CD4-positive, alpha-beta T cell treated with Interleukin-12 subunit alpha and Interleukin-12 subunit beta, for 1 hour (primary cell): ENCODE data around the gene RGS7.
"Not testable (repeated sequence)": the region's sequence is repeated elsewhere in the genome, so short reads cannot be mapped to it uniquely, and the experiment has no call there.

ENCODE experiments used
- DNase-seq: peaks from one replicate; pipeline ENCODE4 v3.0.0-alpha.2; 2020

Gene RGS7

DNA sequence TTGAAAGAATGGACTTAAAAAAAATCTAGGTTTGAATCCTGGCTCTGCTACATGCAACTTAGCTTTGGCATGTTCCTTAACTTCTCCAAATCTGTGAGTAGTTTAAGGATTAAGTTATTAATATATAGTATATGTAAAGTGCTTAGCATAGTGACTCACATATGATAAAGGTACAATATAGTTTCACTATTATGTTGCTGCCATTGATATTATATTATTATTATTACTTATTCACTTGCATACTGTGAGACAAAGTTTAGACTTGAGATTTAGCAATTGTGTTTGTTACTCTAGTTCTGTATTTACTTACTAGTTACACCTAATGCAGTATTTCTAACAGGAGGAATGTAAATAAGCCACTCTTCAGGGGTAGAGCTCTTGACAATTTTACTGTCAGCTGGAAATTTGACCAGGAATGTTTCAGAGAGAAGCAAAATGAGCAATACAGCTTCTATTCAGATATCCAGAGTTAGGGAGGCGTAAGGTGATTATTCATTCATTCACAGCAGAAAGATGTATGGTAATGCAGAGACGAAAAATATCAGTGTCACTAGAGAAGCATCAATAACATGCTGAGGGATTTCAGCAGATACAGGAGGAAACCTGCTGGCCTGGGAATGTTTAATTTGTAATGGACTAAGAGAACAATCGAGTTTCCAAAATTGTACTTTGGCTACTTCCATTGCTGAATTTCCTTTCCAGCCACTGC lies 25.5 kb downstream of the RGS7 start:
- DNase-seq: no peak

DNA sequence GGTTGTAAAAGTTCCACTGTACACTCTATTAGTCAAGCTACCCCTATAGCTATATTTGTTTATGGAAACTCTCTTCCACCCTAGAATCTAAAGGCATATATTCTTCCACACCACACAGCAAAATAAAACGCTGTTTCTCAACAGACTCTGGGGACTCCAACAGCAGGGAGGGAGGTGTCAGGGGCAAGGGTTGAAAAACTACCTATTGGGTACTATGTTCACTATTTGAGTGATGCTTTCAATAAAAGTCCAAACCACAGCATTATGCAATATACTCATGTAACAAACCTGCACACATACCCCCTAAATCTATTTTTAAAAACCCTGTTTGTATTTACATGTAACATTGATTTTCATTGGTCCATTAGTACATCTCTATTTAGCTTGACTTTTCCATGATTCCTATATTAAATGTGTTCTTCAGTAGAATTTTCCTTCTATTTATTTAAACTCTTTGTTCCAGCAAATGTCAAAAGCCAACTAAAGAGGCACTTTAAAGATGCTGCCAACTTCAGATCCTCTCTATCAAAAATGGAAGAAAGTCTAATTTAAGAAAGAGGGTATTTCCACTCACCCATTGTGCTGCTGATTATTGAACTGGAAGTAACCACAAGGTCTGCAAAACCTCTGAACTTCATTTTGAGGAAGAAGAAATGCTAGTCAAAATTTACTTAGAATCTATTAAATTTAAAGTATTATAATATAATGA lies 26.2 kb downstream of the RGS7 start:
- no peak for DNase-seq

DNA sequence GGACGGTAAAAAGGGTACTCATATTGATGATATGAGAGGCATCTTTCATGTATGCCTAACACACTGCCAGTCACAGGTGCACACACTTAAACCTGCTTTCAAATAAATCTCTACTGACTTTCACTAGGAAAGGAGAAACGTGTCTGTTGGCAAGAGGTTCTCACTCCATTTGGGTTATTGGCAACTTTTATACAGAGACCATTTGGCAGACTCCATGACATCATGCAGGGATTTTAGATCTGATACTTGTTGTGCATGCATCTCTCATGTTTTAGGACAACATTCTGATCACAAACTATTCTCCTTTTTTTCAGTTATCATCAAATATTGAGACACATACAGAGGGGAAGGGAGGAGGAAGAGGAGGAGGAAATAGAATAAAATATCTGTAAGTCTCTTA lies 31.5 kb downstream of the RGS7 start:
- no peak for DNase-seq

DNA sequence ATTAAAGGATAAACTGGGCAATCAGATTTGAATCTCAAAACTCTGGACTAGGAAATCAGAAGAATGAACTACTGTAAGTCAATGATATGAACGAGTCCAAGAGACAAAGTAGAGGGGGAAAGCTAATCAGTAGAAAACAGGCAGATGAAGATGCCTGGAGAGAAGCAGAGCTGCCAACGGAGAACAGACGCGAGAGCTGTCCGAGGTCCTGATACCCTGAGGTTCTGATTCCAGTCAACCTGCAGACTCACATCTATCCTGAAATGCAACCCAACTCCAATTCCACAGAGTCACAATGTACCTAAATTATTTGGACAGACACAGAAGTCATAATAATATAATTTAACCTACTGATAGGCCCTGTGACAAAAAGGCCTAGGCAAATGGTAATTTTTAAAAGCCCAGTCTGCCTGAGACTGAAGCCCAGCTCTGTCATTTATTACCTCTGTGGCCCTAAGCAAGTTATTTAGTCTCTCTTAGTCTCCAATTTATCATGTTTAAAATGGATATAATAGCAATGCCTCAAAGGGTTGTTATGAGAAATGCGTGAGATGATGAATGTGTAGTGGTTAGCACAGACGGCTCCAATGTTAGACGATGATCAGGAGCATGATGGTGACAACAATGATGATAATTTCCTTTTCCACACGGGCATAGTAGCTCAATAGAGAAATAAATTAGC lies 33.4 kb downstream of the RGS7 start:
- DNase-seq: no peak

DNA sequence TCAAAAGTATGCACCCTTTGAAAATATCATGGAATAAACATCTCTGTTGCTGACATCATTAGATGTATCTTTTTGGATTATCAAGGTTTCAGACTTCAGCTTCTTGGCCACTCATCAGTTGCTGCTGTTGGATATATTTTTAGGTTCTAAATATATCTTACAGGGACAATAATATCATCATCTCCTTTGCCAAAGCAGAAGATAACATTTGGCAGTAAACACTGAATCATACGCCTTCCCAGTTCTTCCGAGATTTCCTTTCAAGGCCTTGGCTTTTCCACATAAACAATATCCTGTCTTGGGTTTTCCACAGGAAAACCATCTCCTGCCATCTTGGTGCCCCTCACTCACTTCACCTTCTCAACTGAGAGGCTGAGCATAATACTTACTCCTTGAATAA lies 39.3 kb downstream of the RGS7 start:
- DNase-seq: no peak

DNA sequence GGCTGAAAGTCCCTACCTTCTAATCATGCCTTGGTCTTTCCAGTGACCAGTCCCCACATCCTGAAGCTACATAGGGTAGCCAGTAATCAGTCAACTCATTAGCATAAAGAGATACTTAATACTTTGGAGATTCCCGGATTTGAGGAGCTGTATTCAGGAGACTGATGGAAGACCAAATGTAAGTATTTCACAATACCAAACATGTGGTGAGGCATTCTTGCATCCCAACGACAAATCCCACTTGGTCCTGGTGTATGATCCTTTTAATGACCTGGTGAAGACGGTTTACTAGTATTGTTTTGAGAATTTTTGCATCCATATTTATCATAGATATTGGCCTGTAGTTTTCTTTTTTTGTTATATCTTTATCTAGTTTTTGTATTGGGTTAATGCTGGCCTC lies 40.6 kb downstream of the RGS7 start:
- no peak for DNase-seq

DNA sequence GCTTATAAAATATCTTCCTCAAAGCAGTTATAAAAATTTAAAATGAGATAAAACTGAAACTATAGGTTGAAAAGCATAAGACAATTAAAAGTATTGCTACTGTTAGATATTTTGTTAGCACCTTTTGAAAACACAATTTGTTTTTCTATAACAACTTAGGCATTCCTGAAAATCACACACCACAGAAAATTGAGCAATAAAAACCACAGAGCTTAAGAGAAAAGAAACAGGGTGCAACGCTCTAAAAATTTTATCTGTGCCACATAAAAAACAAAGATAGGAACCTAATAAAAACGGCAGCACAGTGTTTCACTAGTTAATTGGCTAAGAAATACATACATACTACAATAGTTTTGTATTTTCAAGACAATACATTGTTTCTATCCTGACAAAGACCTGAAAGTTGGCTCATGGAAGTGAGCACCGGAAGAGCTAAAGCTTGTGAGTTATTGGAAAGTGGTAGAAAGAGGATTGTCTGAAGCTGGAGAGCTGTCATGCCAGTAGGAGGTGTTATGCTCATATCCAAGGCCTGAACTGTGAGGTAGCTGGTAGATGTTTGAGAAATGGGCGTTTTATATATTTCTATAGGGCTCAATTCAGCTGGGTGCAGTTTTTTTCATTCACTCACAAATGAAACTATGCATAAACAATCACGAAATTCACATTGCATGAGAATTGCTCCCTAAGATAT lies 45.8 kb downstream of the RGS7 start:
- DNase-seq: no peak

DNA sequence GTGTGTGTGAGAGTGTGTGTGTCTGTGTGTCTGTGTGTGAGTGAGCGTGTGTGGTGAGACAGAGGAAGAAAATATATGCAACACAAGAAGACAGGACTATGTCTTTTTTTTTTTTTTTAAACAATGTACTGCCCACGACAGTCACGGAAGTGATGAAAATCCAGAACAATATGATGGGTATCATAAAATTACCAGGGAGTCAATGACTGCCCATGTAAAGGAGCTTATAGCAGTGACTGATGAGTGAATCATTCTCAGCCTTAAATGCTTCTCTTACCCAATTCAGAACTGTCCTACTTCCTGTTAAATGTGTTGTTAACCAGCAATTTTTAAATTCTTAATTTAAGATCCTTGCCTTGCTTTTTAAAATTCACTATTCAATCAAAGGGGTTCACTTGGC lies 46.6 kb downstream of the RGS7 start:
- DNase-seq: no peak

DNA sequence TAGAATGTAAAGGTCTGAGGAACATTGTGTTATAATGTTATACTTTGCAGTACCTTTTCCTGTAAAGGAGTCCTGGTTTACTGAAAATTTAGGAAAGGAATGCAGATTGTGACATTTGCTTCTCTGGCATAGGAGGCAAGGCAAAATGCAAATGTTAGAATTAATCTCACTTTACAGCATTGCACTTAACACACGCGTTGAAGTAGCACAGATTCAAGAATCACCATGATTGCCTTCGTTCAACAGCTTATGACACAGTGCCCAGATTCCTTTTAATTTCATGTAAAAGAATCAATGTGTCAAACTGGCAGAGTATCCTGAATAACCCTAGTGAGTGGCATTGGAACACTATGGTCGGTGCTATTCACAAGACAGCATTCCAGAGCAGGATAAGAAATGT lies 47.4 kb downstream of the RGS7 start:
- no peak for DNase-seq

DNA sequence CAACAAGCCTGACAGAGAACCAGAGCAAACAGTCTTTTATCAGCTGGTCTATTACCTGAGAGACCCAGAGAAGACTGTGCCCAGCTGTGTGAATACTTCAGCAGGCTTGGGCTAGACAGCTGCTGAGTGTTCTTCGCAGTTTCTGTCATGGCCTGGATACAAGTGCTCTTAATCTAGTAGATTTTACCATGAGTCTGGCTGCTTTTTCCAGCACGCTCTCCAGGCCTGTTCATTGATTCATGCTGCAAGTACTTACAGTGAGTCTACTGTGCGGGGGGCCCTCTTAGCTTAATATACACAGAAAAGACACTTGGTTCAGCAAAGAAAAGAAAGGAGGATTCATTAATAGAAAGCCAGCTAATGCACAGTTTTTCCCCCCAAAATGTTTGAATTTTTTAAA lies 48.5 kb downstream of the RGS7 start:
- DNase-seq: no peak

DNA sequence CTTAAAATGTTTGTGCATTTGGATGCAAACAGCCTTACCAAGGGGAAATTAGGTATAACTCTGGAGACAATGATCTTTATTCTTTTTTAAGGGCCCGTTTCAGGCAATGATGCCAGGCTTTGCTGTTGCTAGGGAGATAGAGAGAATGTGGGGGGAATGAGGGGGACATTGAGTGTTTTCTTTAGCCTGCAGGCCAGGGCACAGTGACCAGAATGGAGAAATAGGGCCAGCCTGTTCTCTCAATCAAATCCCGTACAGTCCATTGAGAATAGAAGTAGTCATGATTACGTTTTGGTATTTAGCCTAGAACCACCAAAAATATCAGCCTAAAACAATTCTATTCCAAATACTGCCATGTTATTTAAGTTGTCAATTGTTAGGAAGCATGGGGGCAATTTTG lies 49.0 kb downstream of the RGS7 start:
- DNase-seq: no peak

DNA sequence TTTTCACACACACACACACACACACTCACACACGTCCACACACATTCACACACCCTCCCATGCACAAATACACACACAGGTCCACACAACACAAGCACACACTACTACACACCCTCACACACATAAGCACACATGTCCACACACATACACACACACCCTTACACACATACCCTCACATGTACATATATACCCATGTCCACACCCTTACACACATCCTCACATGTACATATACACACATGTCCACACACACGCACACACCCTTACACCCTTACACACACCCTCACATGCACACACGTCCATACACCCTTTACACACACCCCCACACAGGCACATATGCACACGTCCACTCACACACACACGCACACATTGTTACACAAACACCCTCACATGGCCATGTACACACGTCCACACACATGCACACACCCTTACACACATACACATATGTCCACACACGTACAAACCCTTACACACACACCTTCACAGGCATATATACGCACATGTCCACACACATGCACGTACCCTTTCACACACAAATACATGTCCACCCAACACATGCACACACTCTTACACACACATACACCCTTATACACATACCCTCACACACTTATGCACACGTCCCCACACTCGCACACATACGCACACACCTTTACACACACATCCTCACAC lies 50.7 kb downstream of the RGS7 start:
- DNase-seq: no peak

DNA sequence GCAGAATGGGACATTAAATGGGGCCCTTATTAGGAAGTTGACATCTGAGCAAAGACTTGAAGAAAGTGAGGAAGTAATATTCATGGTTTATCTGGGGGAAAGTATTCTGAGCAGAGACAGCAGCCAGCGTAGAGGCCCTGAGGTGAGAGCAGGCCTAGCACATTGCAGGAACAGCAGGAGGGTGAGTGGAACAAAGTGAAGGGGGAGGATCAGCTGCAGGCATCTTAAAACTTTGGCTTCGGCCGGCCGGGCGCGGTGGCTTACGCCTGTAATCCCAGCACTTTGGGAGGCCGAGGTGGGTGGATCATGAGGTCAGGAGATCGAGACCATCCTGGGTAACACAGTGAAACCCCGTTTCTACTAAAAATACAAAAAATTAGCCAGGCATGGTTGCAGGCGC lies 55.0 kb downstream of the RGS7 start:
- not testable (repeated sequence) for DNase-seq

DNA sequence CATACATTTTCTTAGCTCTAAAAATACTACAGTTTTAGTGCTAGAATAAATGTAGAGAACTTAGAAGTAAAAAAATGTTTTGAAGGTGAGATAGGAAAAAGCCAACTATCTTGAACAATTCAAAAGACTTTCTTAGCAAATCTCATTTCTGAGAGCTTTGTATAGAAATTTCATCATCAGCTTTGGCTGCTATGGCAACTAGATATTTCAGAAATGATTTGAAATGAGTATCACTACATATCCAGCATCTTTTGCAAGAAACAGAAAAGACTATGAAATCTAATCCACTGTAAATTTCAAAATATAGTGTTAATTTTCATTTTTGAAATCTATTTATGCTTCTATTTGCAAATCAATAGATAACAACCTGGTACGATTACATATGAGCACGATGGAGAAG lies 57.7 kb downstream of the RGS7 start:
- no peak for DNase-seq

DNA sequence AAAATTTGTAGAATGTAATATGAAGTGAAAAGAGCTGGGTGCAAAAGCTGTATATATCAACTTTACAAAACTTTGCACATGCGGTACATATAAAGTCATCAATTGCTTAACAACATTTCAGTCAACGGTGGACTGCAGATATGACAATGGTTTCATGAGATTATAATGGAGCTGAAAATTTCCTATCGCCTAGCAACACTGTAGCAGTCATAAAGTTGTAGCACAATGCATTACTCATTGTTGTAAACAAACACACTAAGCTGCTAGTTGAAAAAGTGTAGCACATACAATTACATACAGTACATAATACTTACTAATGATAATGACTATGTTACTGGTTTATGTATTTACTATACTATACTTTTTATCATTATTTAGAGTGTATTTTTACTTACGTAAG lies 64.0 kb downstream of the RGS7 start:
- DNase-seq: no peak

DNA sequence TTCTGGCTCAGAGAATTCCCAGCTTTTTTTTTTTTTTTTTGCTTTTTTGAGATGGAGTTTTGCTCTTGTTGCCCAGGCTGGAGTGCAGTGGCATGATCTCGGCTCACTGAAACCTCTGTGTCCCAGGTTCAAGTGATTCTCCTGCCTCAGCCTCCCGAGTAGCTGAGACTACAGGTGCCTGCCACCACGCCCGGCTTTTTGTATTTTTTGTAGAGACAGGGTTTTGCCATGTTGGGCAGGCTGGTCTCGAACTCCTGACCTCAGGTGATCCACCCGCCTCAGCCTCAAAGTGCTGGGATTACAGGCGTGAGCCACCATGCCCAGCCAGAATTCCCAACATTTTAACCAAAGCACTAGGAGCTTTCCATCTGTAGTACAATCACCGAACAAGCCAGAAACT lies 65.5 kb downstream of the RGS7 start:
- not testable (repeated sequence) for DNase-seq

DNA sequence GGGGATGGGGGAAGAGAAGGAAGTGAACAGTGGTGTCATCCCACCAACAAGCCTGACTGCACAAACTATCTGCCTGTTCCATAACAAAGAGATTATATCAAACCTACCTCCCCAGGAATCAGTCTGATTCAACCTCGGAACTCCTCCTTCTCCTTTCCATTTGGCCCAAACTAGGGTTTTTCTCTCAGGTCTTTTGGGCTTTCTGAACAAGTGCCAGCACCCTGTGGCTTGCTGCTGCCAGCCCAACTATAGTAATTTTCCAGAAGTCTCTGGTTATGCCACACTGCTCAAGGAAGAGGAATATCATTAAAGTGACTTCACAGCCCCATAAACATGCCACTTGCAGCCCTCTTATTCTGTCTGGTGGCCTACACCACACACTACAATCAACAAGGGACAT lies 70.5 kb downstream of the RGS7 start:
- no peak for DNase-seq

DNA sequence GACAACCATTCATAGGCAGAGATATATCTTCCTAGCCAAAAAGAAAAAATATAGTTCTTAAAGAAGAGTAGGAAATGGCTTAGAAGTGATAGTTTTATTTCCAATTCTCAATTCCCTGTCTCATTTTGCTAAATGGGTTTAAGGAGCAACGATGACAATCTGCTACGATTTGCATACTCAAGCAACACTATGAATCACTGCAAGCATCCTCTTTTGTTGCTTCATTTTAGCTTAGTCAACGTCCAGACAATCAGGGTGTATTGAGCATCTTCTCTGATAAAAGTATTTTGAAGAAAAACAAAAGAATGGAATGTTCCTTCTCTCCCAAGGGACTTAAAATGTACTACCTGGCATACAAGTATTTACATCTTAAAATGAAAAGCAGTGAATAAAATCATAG lies 80.6 kb downstream of the RGS7 start:
- DNase-seq: no peak

DNA sequence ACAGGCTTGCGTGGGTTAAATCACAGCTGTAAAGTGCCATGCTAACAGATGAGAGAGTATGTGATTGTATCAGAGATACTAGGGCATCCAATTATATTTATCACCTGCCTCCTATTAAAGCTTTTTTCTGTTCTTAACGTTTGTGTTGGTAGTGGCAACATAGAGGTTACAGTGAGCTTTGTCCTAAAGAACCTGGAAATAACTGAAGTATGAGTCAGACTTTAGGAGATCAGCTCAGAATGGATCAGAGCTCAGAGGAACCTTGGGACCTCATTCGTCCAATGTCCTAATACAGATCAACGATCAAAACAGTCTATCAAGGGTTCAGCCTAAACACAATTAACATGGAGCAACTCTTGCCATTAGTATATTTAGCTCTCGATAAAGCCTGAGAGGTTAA lies 81.0 kb downstream of the RGS7 start:
- DNase-seq: no peak

DNA sequence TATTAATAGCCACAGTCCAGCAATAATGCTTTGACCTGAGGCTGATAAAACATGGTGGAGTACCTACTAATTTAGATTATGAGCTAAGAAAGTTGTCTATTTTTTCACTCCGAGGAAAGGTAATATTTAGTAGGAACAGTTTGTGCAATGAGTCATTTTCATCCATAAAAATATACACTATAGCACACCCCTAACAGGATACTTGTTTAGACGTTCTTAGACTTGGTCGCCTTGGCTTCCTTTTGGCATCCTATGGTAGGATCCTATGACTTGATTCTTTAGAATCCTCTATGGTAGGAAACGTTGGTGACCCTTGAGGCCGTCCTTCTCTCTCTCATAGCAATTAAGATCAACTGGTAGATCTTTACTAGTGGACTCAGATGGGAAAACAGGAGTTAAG lies 81.8 kb downstream of the RGS7 start:
- DNase-seq: no peak

DNA sequence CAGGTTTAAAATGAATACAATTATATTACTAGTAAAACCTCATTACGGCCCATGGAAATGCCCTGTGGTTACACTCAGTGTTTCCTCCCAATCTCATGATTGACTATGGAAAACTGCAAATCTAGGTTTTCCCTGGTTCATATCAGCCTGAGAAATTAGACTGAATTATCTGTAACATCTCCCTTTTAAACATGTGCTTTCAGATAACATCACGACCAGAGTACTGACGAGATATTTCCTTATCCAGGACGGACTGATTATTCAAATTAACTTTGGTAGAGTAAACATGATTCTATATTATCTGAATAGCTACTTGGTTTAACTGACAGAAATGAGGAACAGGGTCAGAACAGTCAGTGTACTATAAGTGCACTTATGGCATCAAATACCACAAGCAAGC lies 82.3 kb downstream of the RGS7 start:
- DNase-seq: no peak

DNA sequence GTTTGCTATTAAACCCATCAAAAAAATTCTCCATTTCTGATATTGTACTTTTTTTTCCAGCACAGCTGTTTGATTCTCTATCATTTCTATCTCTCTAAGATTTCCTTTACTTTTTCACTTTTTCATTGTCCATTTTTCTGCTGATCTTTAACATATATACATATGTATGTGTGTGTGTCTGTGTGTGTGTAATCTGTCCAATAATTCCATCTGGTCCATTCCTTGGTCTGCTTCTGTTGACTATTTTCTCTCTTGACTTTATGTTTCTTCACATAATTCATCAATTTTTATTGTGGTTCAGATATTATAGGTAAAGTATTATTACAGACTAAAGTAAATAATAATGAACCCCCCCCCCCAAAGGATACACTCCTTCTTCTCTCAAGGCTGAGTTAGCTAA lies 84.2 kb downstream of the RGS7 start:
- no peak for DNase-seq

DNA sequence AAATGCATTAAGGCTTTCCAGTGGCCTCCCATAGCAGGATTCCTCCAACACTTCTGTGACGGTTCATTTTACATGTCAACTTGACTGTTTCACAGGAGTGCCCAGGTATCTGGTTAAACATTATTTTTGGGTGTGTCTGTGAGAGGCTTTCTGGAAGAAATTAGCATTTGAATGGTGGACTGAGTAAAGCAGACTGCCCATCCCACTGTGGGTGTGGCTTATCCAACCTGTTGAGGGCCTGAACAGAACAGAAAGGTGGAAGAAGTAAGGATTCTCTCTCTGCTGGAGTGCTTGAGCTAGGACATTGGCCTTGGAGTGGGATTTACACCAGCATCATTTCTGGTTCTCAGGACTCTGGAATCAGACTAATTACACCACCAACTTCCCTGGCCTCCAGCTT lies 85.6 kb downstream of the RGS7 start:
- DNase-seq: no peak
